PC-9 (cell line): Measurements from ENCODE around the gene ZNF341.

ENCODE experiments used
- EZH2 ChIP-seq: fragments of 200-600 bp; sonication (generic); IDR thresholded peaks from 2 replicates; pipeline ENCODE4 v1.8.0; 2017; ENCODE audit warnings: antibody characterized with exemption, low read depth
- TF ChIP-seq, protein P1 (sequence below): fragments of 200-600 bp; sonication (generic); conservative IDR thresholded peaks from 2 replicates; pipeline ENCODE4 v1.6.1; 2017; ENCODE audit warnings: mixed run types, antibody characterized with exemption, mild to moderate bottlenecking, moderate library complexity

DNA sequence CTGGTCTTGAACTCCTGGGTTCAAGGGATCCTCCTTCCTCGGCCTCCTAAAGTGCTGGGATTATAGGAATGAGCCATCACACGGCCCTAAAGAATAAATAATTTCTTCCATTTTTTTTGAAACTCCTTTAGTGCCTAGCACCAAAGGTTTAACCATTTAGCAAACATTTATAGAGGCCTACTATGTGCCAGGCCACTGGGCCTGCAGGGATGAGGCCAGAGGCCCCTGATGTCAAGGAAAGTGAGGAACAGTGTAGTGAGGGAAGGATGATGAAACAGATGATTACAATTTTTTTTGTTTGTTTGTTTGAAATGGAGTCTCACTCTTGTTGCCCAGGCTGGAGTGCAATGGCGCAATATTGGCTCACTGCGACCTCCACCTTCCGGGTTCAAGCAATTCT is 33.8 kb downstream of the ZNF341 start:
- TF ChIP-seq EZH2, result no peak
- TF ChIP-seq, protein P1, sequence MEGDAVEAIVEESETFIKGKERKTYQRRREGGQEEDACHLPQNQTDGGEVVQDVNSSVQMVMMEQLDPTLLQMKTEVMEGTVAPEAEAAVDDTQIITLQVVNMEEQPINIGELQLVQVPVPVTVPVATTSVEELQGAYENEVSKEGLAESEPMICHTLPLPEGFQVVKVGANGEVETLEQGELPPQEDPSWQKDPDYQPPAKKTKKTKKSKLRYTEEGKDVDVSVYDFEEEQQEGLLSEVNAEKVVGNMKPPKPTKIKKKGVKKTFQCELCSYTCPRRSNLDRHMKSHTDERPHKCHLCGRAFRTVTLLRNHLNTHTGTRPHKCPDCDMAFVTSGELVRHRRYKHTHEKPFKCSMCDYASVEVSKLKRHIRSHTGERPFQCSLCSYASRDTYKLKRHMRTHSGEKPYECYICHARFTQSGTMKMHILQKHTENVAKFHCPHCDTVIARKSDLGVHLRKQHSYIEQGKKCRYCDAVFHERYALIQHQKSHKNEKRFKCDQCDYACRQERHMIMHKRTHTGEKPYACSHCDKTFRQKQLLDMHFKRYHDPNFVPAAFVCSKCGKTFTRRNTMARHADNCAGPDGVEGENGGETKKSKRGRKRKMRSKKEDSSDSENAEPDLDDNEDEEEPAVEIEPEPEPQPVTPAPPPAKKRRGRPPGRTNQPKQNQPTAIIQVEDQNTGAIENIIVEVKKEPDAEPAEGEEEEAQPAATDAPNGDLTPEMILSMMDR, result no peak
